Measurements from ENCODE around the gene CSRNP3. TPM values are rescaled to one million over a fixed set of nuclear protein-coding genes. Genes with fewer than 3 reads are reported as not detected.

The CSRNP3 gene
- total and polyA plus RNA-seq, 2 donors (not counting 3 experiments of a cell fraction or from before 2014, with no cell fraction given): not detected

GRCh38 chr2:165470361-165470760, 863 bp downstream of the CSRNP3 start:
- Histone ChIP-seq H3K4me2 (ENCODE audit: insufficient read depth, low read length) (no peak overlapping the region), H3K9me3 (replicated peaks; ENCODE audit: control insufficient read depth, insufficient read depth, low read length) (no peaks in the 10 kb centered on the region), H3K4me1 (ENCODE audit: control insufficient read depth, extremely low read depth, insufficient read depth, low read length) (no peaks in the 10 kb centered on the region), H2AFZ (ENCODE audit: low read depth, low read length) (no peak overlapping the region), H3K36me3 (ENCODE audit: control insufficient read depth in 2 of 2, extremely low read depth in 1 of 2, insufficient read depth in 2 of 2, low read length in 2 of 2) (no peaks in the 10 kb centered on the region), H3K9me1 (replicated peaks; ENCODE audit: control insufficient read depth, extremely low read depth, insufficient read depth, low read length) (no peaks in the 10 kb centered on the region), H3K27ac (ENCODE audit: insufficient read depth, low read depth, low read length) (no peak overlapping the region), H3K27me3 (ENCODE audit: control insufficient read depth in 2 of 2, insufficient read depth in 2 of 2, low read length in 2 of 2) (peaks cover 0 to 2% of the 10 kb centered on the region in 2 experiments), H3K79me2 (ENCODE audit: control insufficient read depth, insufficient read depth, low read length) (no peaks in the 10 kb centered on the region), H3K9ac (replicated peaks; ENCODE audit: extremely low read depth, insufficient read depth, low read length) (no peak overlapping the region), H4K20me1 (replicated peaks; ENCODE audit: control insufficient read depth, extremely low read depth, insufficient read depth, low read length) (no peaks in the 10 kb centered on the region), H3K4me3 (replicated peaks in 1 of 3; ENCODE audit: insufficient read depth in 1 of 3, low read depth in 1 of 3, low read length in 3 of 3) (no peak overlapping the region)
- ChIA-PET POLR2A (no interaction called here), CTCF (interaction anchor here (0.8 to 1.4 kb wide), 3 partner anchors 9 to 20 kb away, joined by 3 read pairs; no protein-coding TSS in a partner anchor)
- FAIRE-seq: no peak
- DNase-seq (ENCODE audit: low read depth, low spot score): no peak
- intact Hi-C loops (cut with micrococcal nuclease): no loop called here
- no TSS peak for BruUV-seq (replicated peaks)
- TF ChIP-seq CTCF (IDR thresholded peaks at IDR 0.05; ENCODE audit: extremely low read depth in 1 of 2, insufficient read depth in 1 of 2, low read depth in 1 of 2, low read length in 2 of 2) (no peak), JUN (IDR thresholded peaks at IDR 0.05; ENCODE audit: borderline replicate concordance, insufficient read depth, insufficient read length, low read depth) (no peak), POLR2AphosphoS5 (IDR thresholded peaks at IDR 0.05; ENCODE audit: insufficient read depth, low read depth, low read length) (no peak), MAX (IDR thresholded peaks at IDR 0.05; ENCODE audit: insufficient read depth, insufficient read length) (no peak), POLR2A (IDR thresholded peaks at IDR 0.05; ENCODE audit: low read depth, low read length) (no peak), EZH2 (IDR thresholded peaks at IDR 0.05; ENCODE audit: borderline replicate concordance, low read depth, low read length, severe bottlenecking) (no peak), GATA2 (IDR thresholded peaks at IDR 0.05; ENCODE audit: insufficient read depth, insufficient read length, low read depth, low read length) (no peak), MYC (IDR thresholded peaks at IDR 0.05; ENCODE audit: low read depth, low read length) (no peak), FOS (IDR thresholded peaks at IDR 0.05; ENCODE audit: borderline replicate concordance, insufficient read depth, low read length) (no peak)
- dilution Hi-C loops (cut with MboI; ENCODE audit: extremely low pct_ligation_motif_present, low sequenced_read_pairs): no loop called here
